Lower lobe of right lung (tissue), 2 donors: ENCODE data around the gene GPR107. TPM values are rescaled to one million over a fixed set of nuclear protein-coding genes. Genes with fewer than 3 reads are reported as not detected.

ENCODE experiments used
- ATAC-seq, 2 donors: fragments of 200-7000 bp; cut with Tn5 transposase; one replicate each; pipeline ENCODE4 v1.9.1; 2020 to 2022; ENCODE audit warnings: mild to moderate bottlenecking in 2 of 2, moderate library complexity in 2 of 2
- DNase-seq: peaks from one replicate; pipeline ENCODE4 v3.0.0-alpha.2; 2020
- H3K27ac ChIP-seq: fragments of 200-600 bp; one replicate; pipeline ENCODE4 v1.8.0; 2022
- H3K27me3 ChIP-seq: fragments of 200-600 bp; one replicate; pipeline ENCODE4 v1.8.0; 2022; ENCODE audit warnings: low read depth
- H3K36me3 ChIP-seq: fragments of 200-600 bp; one replicate; pipeline ENCODE4 v1.8.0; 2022; ENCODE audit warnings: mild to moderate bottlenecking
- H3K4me1 ChIP-seq: fragments of 200-600 bp; one replicate; pipeline ENCODE4 v1.8.0; 2022
- H3K4me3 ChIP-seq: fragments of 200-600 bp; one replicate; pipeline ENCODE4 v1.8.0; 2022; ENCODE audit warnings: mild to moderate bottlenecking
- H3K9me3 ChIP-seq: fragments of 200-600 bp; one replicate; pipeline ENCODE4 v1.8.0; 2022
- CTCF ChIP-seq: fragments of 200-600 bp; IDR thresholded peaks from one replicate; pipeline ENCODE4 v1.8.0; 2022; ENCODE audit warnings: antibody characterized with exemption, mild to moderate bottlenecking
- intact Hi-C: fragments of 100-400 bp; cut with DNase I; formaldehyde crosslinking; loops from one replicate; pipeline ENCODE4 v1.11.0; 2022
- total RNA-seq: library from RNA; stranded (reverse); fragmentation: NEBNext Ultra II Directional; extraction: Animal tissue kit (Norgen Biotek cat#: 25700); gene quantifications from one replicate; pipeline ENCODE4 v1.2.1, GENCODE V29; 2021
- donor health status: DM: no; HTN: yes; CAD: no; lungs with severe emphysema.

The GPR107 gene
- total RNA-seq, 1 donor from 2014 or later, result 43.0 TPM

GRCh38 chr9:130049431-130050210 is 4.1 kb upstream of the GPR107 start:
- no peak overlapping the region for H3K27ac ChIP-seq
- ATAC-seq (no peak), DNase-seq (no peak)
- no peaks in the 10 kb centered on the region for H3K9me3 ChIP-seq
- H3K4me1 ChIP-seq, result peaks cover 32% of the 10 kb centered on the region
- intact Hi-C loops, result no loop called here
- no peak for TF ChIP-seq CTCF
- no peaks in the 10 kb centered on the region for H3K27me3 ChIP-seq
- no peaks in the 10 kb centered on the region for H3K36me3 ChIP-seq
- no peak overlapping the region for H3K4me3 ChIP-seq

GRCh38 chr9:130050462-130050861 is 3.2 kb upstream of the GPR107 start:
- no peak overlapping the region for H3K27ac ChIP-seq
- H3K4me1 ChIP-seq, result peaks cover 31% of the 10 kb centered on the region
- H3K36me3 ChIP-seq, result no peaks in the 10 kb centered on the region
- no peak overlapping the region for H3K4me3 ChIP-seq
- H3K27me3 ChIP-seq, result no peaks in the 10 kb centered on the region
- no peak for DNase-seq
- ATAC-seq, result no peak
- TF ChIP-seq CTCF, result no peak
- H3K9me3 ChIP-seq, result no peaks in the 10 kb centered on the region
- intact Hi-C loops, result no loop called here

GRCh38 chr9:130051855-130052254 is 1.9 kb upstream of the GPR107 start:
- no peak overlapping the region for H3K4me3 ChIP-seq
- no peak overlapping the region for H3K27ac ChIP-seq
- intact Hi-C loops, result no loop called here
- no peaks in the 10 kb centered on the region for H3K9me3 ChIP-seq
- DNase-seq (no peak), ATAC-seq (no peak)
- no peak for TF ChIP-seq CTCF
- H3K4me1 ChIP-seq, result peaks cover 39% of the 10 kb centered on the region
- H3K27me3 ChIP-seq, result no peaks in the 10 kb centered on the region
- H3K36me3 ChIP-seq, result no peaks in the 10 kb centered on the region

GRCh38 chr9:130053109-130053503 is 600 bp upstream of the GPR107 start:
- peak overlapping the region; percentile 92 for H3K27ac ChIP-seq
- peak overlapping the region; percentile 97 for H3K4me3 ChIP-seq
- ATAC-seq (no peak), DNase-seq (no peak)
- no peak for TF ChIP-seq CTCF
- H3K36me3 ChIP-seq, result peaks cover 4% of the 10 kb centered on the region
- H3K4me1 ChIP-seq, result peaks cover 39% of the 10 kb centered on the region
- intact Hi-C loops, result no loop called here
- no peaks in the 10 kb centered on the region for H3K27me3 ChIP-seq
- no peaks in the 10 kb centered on the region for H3K9me3 ChIP-seq

GRCh38 chr9:130054325-130054786 is 650 bp downstream of the GPR107 start:
- peak overlapping the region; percentile 92 for H3K27ac ChIP-seq
- intact Hi-C loops, result no loop called here
- no peaks in the 10 kb centered on the region for H3K9me3 ChIP-seq
- ATAC-seq (peak in 1 of 2 donors; percentile 4), DNase-seq (no peak)
- H3K36me3 ChIP-seq, result peaks cover 16% of the 10 kb centered on the region
- H3K4me3 ChIP-seq, result peak overlapping the region; percentile 97
- H3K27me3 ChIP-seq, result no peaks in the 10 kb centered on the region
- TF ChIP-seq CTCF, result no peak
- peaks cover 39% of the 10 kb centered on the region for H3K4me1 ChIP-seq
